Osteoblast (primary cell): ENCODE data around the gene NACC2. TPM values are rescaled to one million over a fixed set of nuclear protein-coding genes. Genes with fewer than 3 reads are reported as not detected.
"Not testable (repeated sequence)": the region's sequence is repeated elsewhere in the genome, so short reads cannot be mapped to it uniquely, and the experiment has no call there.

Experiments used
- DNase-seq: peaks from one replicate; pipeline ENCODE4 v3.0.0; 2011; ENCODE audit warnings: low spot score, mixed read lengths; ENCODE audit not compliant: insufficient read length; ENCODE audit errors: missing footprints
- H2AFZ ChIP-seq: 2 replicates; pipeline ENCODE4 v1.6.0; 2011; ENCODE audit warnings: mild to moderate bottlenecking, low read length
- H3K27ac ChIP-seq: 2 replicates; pipeline ENCODE4 v1.5.1; 2011; ENCODE audit warnings: mild to moderate bottlenecking, low read depth, low read length, moderate library complexity
- H3K27me3 ChIP-seq: 2 replicates; pipeline ENCODE4 v1.6.0; 2012; ENCODE audit warnings: mild to moderate bottlenecking, control low read depth, inconsistent platforms, low read length, moderate library complexity; ENCODE audit not compliant: insufficient read depth
- H3K36me3 ChIP-seq: 2 replicates; pipeline ENCODE4 v1.5.1; 2011; ENCODE audit warnings: mild to moderate bottlenecking, low read length, control low read depth, moderate library complexity; ENCODE audit not compliant: insufficient read depth
- H3K4me1 ChIP-seq: 2 replicates; pipeline ENCODE4 v1.5.1; 2011; ENCODE audit warnings: mild to moderate bottlenecking, low read length, control low read depth, moderate library complexity; ENCODE audit not compliant: insufficient read depth
- H3K4me2 ChIP-seq: 2 replicates; pipeline ENCODE4 v1.6.0; 2011; ENCODE audit warnings: mild to moderate bottlenecking, low read length; ENCODE audit not compliant: insufficient read depth
- H3K4me3 ChIP-seq: fragments of 200-600 bp; sonication (generic); 3 replicates; pipeline ENCODE4 v1.5.1; 2012; ENCODE audit warnings: mild to moderate bottlenecking, low read length, inconsistent platforms; ENCODE audit not compliant: insufficient read depth
- H3K79me2 ChIP-seq: 2 replicates; pipeline ENCODE4 v1.6.0; 2012; ENCODE audit warnings: mild to moderate bottlenecking, low read length, control low read depth, inconsistent platforms; ENCODE audit not compliant: insufficient read depth
- H3K9me3 ChIP-seq: 2 replicates; pipeline ENCODE4 v1.5.1; 2011; ENCODE audit warnings: low read depth, low read length, control low read depth
- H4K20me1 ChIP-seq: 2 replicates; pipeline ENCODE4 v1.6.0; 2012; ENCODE audit warnings: mild to moderate bottlenecking, low read length, control low read depth; ENCODE audit not compliant: insufficient read depth
- total RNA-seq: library from RNA; depleted of rRNA; stranded (reverse); fragments of >200 nt; gene quantifications from 2 replicates; pipeline ENCODE4 v1.2.3, GENCODE V29; 2012
- TF ChIP-seq, protein P1 (sequence below): IDR thresholded peaks from 2 replicates; pipeline ENCODE4 v1.5.1; 2011; ENCODE audit warnings: mild to moderate bottlenecking, low read depth, low read length, moderate library complexity; ENCODE audit errors: extremely low read depth

NACC2 gene
- total RNA-seq, 1 donor = 32.9 TPM

GRCh38 chr9:136075881-136076678 is 19.0 kb downstream of the NACC2 start:
- DNase-seq = peak; percentile 14
- Histone ChIP-seq H3K79me2 (peaks cover 71% of the 10 kb centered on the region), H3K27me3 (no peaks in the 10 kb centered on the region), H3K27ac (no peak overlapping the region), H3K4me1 (no peaks in the 10 kb centered on the region), H3K36me3 (peaks cover 4% of the 10 kb centered on the region), H3K4me3 (no peak overlapping the region), H3K9me3 (no peaks in the 10 kb centered on the region), H3K4me2 (no peak overlapping the region), H2AFZ (no peak overlapping the region), H4K20me1 (peaks cover 42% of the 10 kb centered on the region)
- TF ChIP-seq, protein P1, sequence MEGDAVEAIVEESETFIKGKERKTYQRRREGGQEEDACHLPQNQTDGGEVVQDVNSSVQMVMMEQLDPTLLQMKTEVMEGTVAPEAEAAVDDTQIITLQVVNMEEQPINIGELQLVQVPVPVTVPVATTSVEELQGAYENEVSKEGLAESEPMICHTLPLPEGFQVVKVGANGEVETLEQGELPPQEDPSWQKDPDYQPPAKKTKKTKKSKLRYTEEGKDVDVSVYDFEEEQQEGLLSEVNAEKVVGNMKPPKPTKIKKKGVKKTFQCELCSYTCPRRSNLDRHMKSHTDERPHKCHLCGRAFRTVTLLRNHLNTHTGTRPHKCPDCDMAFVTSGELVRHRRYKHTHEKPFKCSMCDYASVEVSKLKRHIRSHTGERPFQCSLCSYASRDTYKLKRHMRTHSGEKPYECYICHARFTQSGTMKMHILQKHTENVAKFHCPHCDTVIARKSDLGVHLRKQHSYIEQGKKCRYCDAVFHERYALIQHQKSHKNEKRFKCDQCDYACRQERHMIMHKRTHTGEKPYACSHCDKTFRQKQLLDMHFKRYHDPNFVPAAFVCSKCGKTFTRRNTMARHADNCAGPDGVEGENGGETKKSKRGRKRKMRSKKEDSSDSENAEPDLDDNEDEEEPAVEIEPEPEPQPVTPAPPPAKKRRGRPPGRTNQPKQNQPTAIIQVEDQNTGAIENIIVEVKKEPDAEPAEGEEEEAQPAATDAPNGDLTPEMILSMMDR = no peak

GRCh38 chr9:136075134-136075841 is 19.8 kb downstream of the NACC2 start:
- Histone ChIP-seq H3K27ac (no peak overlapping the region), H3K9me3 (no peaks in the 10 kb centered on the region), H3K36me3 (peaks cover 4% of the 10 kb centered on the region), H3K4me3 (no peak overlapping the region), H3K79me2 (peaks cover 65% of the 10 kb centered on the region), H2AFZ (no peak overlapping the region), H3K4me1 (no peaks in the 10 kb centered on the region), H3K27me3 (no peaks in the 10 kb centered on the region), H4K20me1 (peaks cover 34% of the 10 kb centered on the region), H3K4me2 (no peak overlapping the region)
- TF ChIP-seq, protein P1 = no peak
- DNase-seq = peak; percentile 6

- no peaks in the 10 kb centered on the region for H3K4me1 ChIP-seq
- H3K4me3 ChIP-seq = no peak overlapping the region
- no peak overlapping the region for H3K27ac ChIP-seq
- no peak overlapping the region for H2AFZ ChIP-seq
- no peak for DNase-seq
- H3K27me3 ChIP-seq = no peaks in the 10 kb centered on the region
- H3K9me3 ChIP-seq = no peaks in the 10 kb centered on the region
- TF ChIP-seq, protein P1 = no peak
- H3K4me2 ChIP-seq = no peak overlapping the region
- H3K36me3 ChIP-seq = peaks cover 4% of the 10 kb centered on the region
- H4K20me1 ChIP-seq = peaks cover 28% of the 10 kb centered on the region
- H3K79me2 ChIP-seq = peaks cover 65% of the 10 kb centered on the region
Measured at GRCh38 chr9:136074706-136075105, 20.4 kb downstream of the NACC2 start.

GRCh38 chr9:136062657-136063439 is 32.2 kb downstream of the NACC2 start:
- peaks cover 41% of the 10 kb centered on the region for H4K20me1 ChIP-seq
- H3K4me3 ChIP-seq = no peak overlapping the region

GRCh38 chr9:136061916-136062315 is 33.2 kb downstream of the NACC2 start:
- Histone ChIP-seq H3K4me1 (peaks cover 18% of the 10 kb centered on the region), H4K20me1 (peaks cover 38% of the 10 kb centered on the region), H3K79me2 (peaks cover 88% of the 10 kb centered on the region)
- not testable (repeated sequence) for H2AFZ ChIP-seq, H3K27ac ChIP-seq, H3K27me3 ChIP-seq, H3K36me3 ChIP-seq, H3K4me2 ChIP-seq, H3K4me3 ChIP-seq, H3K9me3 ChIP-seq, DNase-seq

More at GRCh38 chr9:136062657-136063439, 32.2 kb downstream of the NACC2 start:
- DNase-seq = peak; percentile 22
- Histone ChIP-seq H3K27ac (no peak overlapping the region), H3K9me3 (no peaks in the 10 kb centered on the region), H3K79me2 (peaks cover 86% of the 10 kb centered on the region), H2AFZ (no peak overlapping the region), H3K36me3 (peaks cover 2% of the 10 kb centered on the region), H3K4me1 (peaks cover 18% of the 10 kb centered on the region), H3K27me3 (no peaks in the 10 kb centered on the region), H3K4me2 (no peak overlapping the region)
- TF ChIP-seq, protein P1 = no peak
